HCT116 (cell line): ENCODE results near the gene ZNF627. TPM values are rescaled to one million over a fixed set of nuclear protein-coding genes. Genes with fewer than 3 reads are reported as not detected.
A peak's percentile ranks its signal among the peaks of the same experiment; 100 is the strongest.
"Not testable (repeated sequence)": the region's sequence is repeated elsewhere in the genome, so short reads cannot be mapped to it uniquely, and the experiment has no call there.

Experiments
- ATAC-seq: fragments of 200-7000 bp; cut with Tn5 transposase; 2 replicates; pipeline ENCODE4 v1.9.1; 2020; ENCODE audit warnings: mild to moderate bottlenecking, moderate library complexity
- BruUV-seq: library from RNA; stranded (reverse); fragments of 400-500 nt; replicated peaks from 2 replicates; lab custom pipeline; 2021; lab: Mats Ljungman, UMichigan
- CTCF ChIA-PET: fragments of 300-600 bp; sonication (Branson Sonifier 250); formaldehyde crosslinking; loops from one replicate; lab custom pipeline; 2021; ENCODE audit warnings: antibody characterized with exemption; lab: Charles Lee
- POLR2A ChIA-PET: fragments of 300-600, 350-600 bp; sonication (Branson Sonifier 250); formaldehyde crosslinking; loops from one replicate; lab custom pipeline; 2021; ENCODE audit warnings: antibody characterized with exemption; lab: Charles Lee
- RAD21 ChIA-PET, 2 experiments: fragments of 300-600 bp; sonication (Branson Sonifier 250); formaldehyde crosslinking; loops; one replicate each; lab custom pipeline; 2023; ENCODE audit warnings: low total read pairs in 2 of 2; ENCODE audit not compliant: uncharacterized antibody in 2 of 2, unreplicated experiment in 2 of 2, low non-redundant PET in 1 of 2; lab: Charles Lee
- DNase-seq: peaks from one replicate; pipeline ENCODE4 v3.0.0-alpha.2; 2010; ENCODE audit warnings: low read depth, low spot score
- H2AFZ ChIP-seq: fragments of 200-600 bp; shearing (Covaris generic), sonication (generic); 2 replicates; pipeline ENCODE4 v1.6.1; 2017; ENCODE audit warnings: low read depth, mixed run types, mixed read lengths, antibody characterized with exemption, low read length; ENCODE audit not compliant: poor library complexity, severe bottlenecking
- H3K27ac ChIP-seq: 2 replicates; pipeline ENCODE4 v1.5.1; 2012; ENCODE audit warnings: low read depth, low read length
- H3K27me3 ChIP-seq: fragments of 200-600 bp; sonication (generic); 2 replicates; pipeline ENCODE4 v1.6.1; 2016; ENCODE audit warnings: mixed run types, low read length, mixed read lengths; ENCODE audit not compliant: insufficient read depth
- H3K36me3 ChIP-seq, 2 experiments: fragments of 200-500 bp in 1 of 2; fragments of 200-600 bp in 1 of 2; sonication (Bioruptor generic) in 1 of 2; sonication (generic) in 1 of 2; 2 replicates each; pipeline versions ENCODE4 v1.5.1 to v1.6.1; 2014 to 2016; ENCODE audit warnings: low read length in 2 of 2, inconsistent platforms in 1 of 2, mixed read lengths in 1 of 2, mixed run types in 1 of 2; ENCODE audit not compliant: insufficient read depth in 2 of 2, control insufficient read depth in 1 of 2
- H3K4me1 ChIP-seq, 2 experiments: fragments of 200-600 bp in 1 of 2; sonication (generic) in 1 of 2; 2 replicates each; pipeline versions ENCODE4 v1.5.1 to v1.6.1; 2012 to 2017; ENCODE audit warnings: low read length in 2 of 2, inconsistent platforms in 1 of 2, mild to moderate bottlenecking in 1 of 2, mixed read lengths in 1 of 2, mixed run types in 1 of 2, moderate library complexity in 1 of 2; ENCODE audit not compliant: insufficient read depth in 2 of 2, control insufficient read depth in 1 of 2
- H3K4me2 ChIP-seq: fragments of 200-600 bp; sonication (generic); 2 replicates; pipeline ENCODE4 v1.6.1; 2017; ENCODE audit warnings: mixed run types, low read length, mixed read lengths
- H3K4me3 ChIP-seq, 2 experiments: fragments of 200-600 bp in 1 of 2; sonication (generic) in 1 of 2; replicated peaks in 1 of 2; 2 replicates each; pipeline ENCODE4 v1.5.1; 2011 to 2016; ENCODE audit warnings: low read length in 2 of 2, control low read depth in 1 of 2, low read depth in 1 of 2, mild to moderate bottlenecking in 1 of 2, mixed read lengths in 1 of 2, mixed run types in 1 of 2
- H3K79me2 ChIP-seq: fragments of 200-600 bp; sonication (generic); 2 replicates; pipeline ENCODE4 v1.6.1; 2017; ENCODE audit warnings: mild to moderate bottlenecking, mixed run types, low read length, moderate library complexity, mixed read lengths; ENCODE audit not compliant: insufficient read depth
- H3K9ac ChIP-seq: fragments of 200-600 bp; sonication (generic); 2 replicates; pipeline ENCODE4 v1.6.1; 2016; ENCODE audit warnings: low read length, mixed read lengths
- H3K9me2 ChIP-seq: fragments of 200-600 bp; sonication (generic), shearing (Covaris generic); 2 replicates; pipeline ENCODE4 v1.6.1; 2017; ENCODE audit warnings: mixed run types, mild to moderate bottlenecking, moderate library complexity; ENCODE audit not compliant: insufficient read depth
- H3K9me3 ChIP-seq, 2 experiments: fragments of 200-500 bp in 1 of 2; fragments of 200-600 bp in 1 of 2; sonication (Bioruptor generic) in 1 of 2; sonication (generic) in 1 of 2; 2 replicates each; pipeline ENCODE4 v1.6.1; 2014 to 2017; ENCODE audit warnings: low read length in 2 of 2, mixed read lengths in 2 of 2, inconsistent platforms in 1 of 2, low read depth in 1 of 2, mild to moderate bottlenecking in 1 of 2, mixed run types in 1 of 2, moderate library complexity in 1 of 2; ENCODE audit not compliant: control insufficient read depth in 1 of 2, insufficient read depth in 1 of 2
- H4K20me1 ChIP-seq: fragments of 200-600 bp; sonication (generic), shearing (Covaris generic); 2 replicates; pipeline ENCODE4 v1.6.1; 2017; ENCODE audit warnings: mixed run types, mild to moderate bottlenecking, moderate library complexity; ENCODE audit not compliant: insufficient read depth
- CBX3 ChIP-seq: IDR thresholded peaks from 2 replicates; pipeline ENCODE4 v1.6.1; 2012; ENCODE audit warnings: low read depth
- EGR1 ChIP-seq: IDR thresholded peaks from 2 replicates; pipeline ENCODE4 v1.6.1; 2012; ENCODE audit warnings: low read depth
- EZH2 ChIP-seq: fragments of 200-600 bp; sonication (generic); IDR thresholded peaks from 2 replicates; pipeline ENCODE4 v1.6.1; 2017; ENCODE audit warnings: antibody characterized with exemption, mixed run types
- EZH2phosphoT487 ChIP-seq: fragments of 200-600 bp; IDR thresholded peaks from 2 replicates; pipeline ENCODE4 v1.6.1; 2018; ENCODE audit warnings: antibody characterized with exemption, borderline replicate concordance
- MAX ChIP-seq: IDR thresholded peaks from 2 replicates; pipeline ENCODE4 v1.6.1; 2012
- POLR2A ChIP-seq: IDR thresholded peaks from 2 replicates; pipeline ENCODE4 v1.7.0; 2011; ENCODE audit warnings: borderline replicate concordance; ENCODE audit not compliant: insufficient read depth, insufficient read length; ENCODE audit errors: extremely low read depth
- SIN3A ChIP-seq: IDR thresholded peaks from 2 replicates; pipeline ENCODE4 v1.6.1; 2012; ENCODE audit warnings: low read depth
- SP1 ChIP-seq: IDR thresholded peaks from 2 replicates; pipeline ENCODE4 v1.6.1; 2012; ENCODE audit warnings: low read depth
- SRF ChIP-seq: IDR thresholded peaks from 2 replicates; pipeline ENCODE4 v1.6.1; 2012; ENCODE audit warnings: low read depth
- TCF7L2 ChIP-seq: IDR thresholded peaks from 2 replicates; pipeline ENCODE4 v1.7.0; 2011; ENCODE audit warnings: borderline replicate concordance, inconsistent platforms; ENCODE audit not compliant: insufficient read depth, insufficient read length; ENCODE audit errors: extremely low read depth
- ZBTB33 ChIP-seq: IDR thresholded peaks from 2 replicates; pipeline ENCODE4 v1.6.1; 2011; ENCODE audit warnings: mild to moderate bottlenecking, low read length, moderate library complexity; ENCODE audit not compliant: insufficient replicate concordance; ENCODE audit errors: extremely low read depth
- ZNF274 ChIP-seq: fragments of 200-500 bp; sonication (Bioruptor generic); IDR thresholded peaks from 2 replicates; pipeline ENCODE4 v1.6.1; 2014; ENCODE audit warnings: mild to moderate bottlenecking, low read depth, low read length, inconsistent platforms
- intact Hi-C: fragments of 100-400 bp; cut with micrococcal nuclease; formaldehyde crosslinking; loops from 2 replicates; pipeline ENCODE4 v1.10.0; 2022
- total RNA-seq: library from RNA; stranded (reverse); gene quantifications from one replicate; pipeline ENCODE4 v1.2.1, GENCODE V29; 2021; ENCODE audit not compliant: unreplicated experiment

ZNF627 gene
- total RNA-seq, 1 experiment from 2014 or later = 14.8 TPM

- TF ChIP-seq SP1 = no peak
- H3K9me2 ChIP-seq = no peaks in the 10 kb centered on the region
- H3K36me3 ChIP-seq = peaks cover 0 to 5% of the 10 kb centered on the region in 2 experiments; a peak in 2 of 4 replicates
- no peak overlapping the region for H3K27ac ChIP-seq
- peak overlapping the region; percentile 93 to 95; a peak in 2 of 4 replicates for H3K4me3 ChIP-seq
- peaks cover 3 to 5% of the 10 kb centered on the region in 2 experiments; a peak in 1 of 4 replicates for H3K9me3 ChIP-seq
- ChIA-PET POLR2A (no interaction called here), CTCF (no interaction called here), RAD21 (no interaction called here)
- H3K79me2 ChIP-seq = peaks cover 58% of the 10 kb centered on the region
- intact Hi-C loops = no loop called here
- no TSS peak for BruUV-seq
- ATAC-seq = no peak
- H3K27me3 ChIP-seq = no peaks in the 10 kb centered on the region
- DNase-seq = no peak
- no peak overlapping the region for H3K9ac ChIP-seq
- H2AFZ ChIP-seq = no peak overlapping the region
- H3K4me2 ChIP-seq = peak overlapping the region; percentile 90
- H4K20me1 ChIP-seq = no peaks in the 10 kb centered on the region
- H3K4me1 ChIP-seq = peaks cover 3 to 13% of the 10 kb centered on the region in 2 experiments; a peak in 2 of 4 replicates
Measured at GRCh38 chr19:11598746-11599145, 1.5 kb downstream of the ZNF627 start.

GRCh38 chr19:11599704-11600103, 2.4 kb downstream of the ZNF627 start:
- CTCF ChIA-PET, DNase-seq, H3K27ac ChIP-seq, H3K9ac ChIP-seq, RAD21 ChIA-PET, H4K20me1 ChIP-seq, H3K4me2 ChIP-seq, ATAC-seq, H3K27me3 ChIP-seq, H3K9me3 ChIP-seq, BruUV-seq, H3K4me3 ChIP-seq, POLR2A ChIA-PET, H3K9me2 ChIP-seq, intact Hi-C loops, H2AFZ ChIP-seq: not testable (repeated sequence)
- Histone ChIP-seq H3K79me2 (peaks cover 68% of the 10 kb centered on the region), H3K36me3 (peaks cover 2 to 11% of the 10 kb centered on the region in 2 experiments; a peak in 2 of 4 replicates), H3K4me1 (peaks cover 3 to 13% of the 10 kb centered on the region in 2 experiments; a peak in 2 of 4 replicates)

GRCh38 chr19:11606484-11606883, 9.2 kb downstream of the ZNF627 start:
- no TSS peak for BruUV-seq
- DNase-seq (no peak), ATAC-seq (no peak)
- H3K9me2 ChIP-seq = no peaks in the 10 kb centered on the region
- H3K4me3 ChIP-seq = no peak overlapping the region
- peaks cover 50% of the 10 kb centered on the region for H3K79me2 ChIP-seq
- no peak overlapping the region for H3K9ac ChIP-seq
- no peaks in the 10 kb centered on the region for H3K4me1 ChIP-seq
- ChIA-PET CTCF (no interaction called here), POLR2A (no interaction called here), RAD21 (no interaction called here)
- no peak overlapping the region for H3K4me2 ChIP-seq
- peaks cover 5 to 6% of the 10 kb centered on the region in 2 experiments; a peak in 2 of 4 replicates for H3K9me3 ChIP-seq
- no peaks in the 10 kb centered on the region for H4K20me1 ChIP-seq
- H3K36me3 ChIP-seq = peaks cover 2 to 6% of the 10 kb centered on the region in 2 experiments; a peak in 2 of 4 replicates
- intact Hi-C loops = no loop called here
- H3K27me3 ChIP-seq = no peaks in the 10 kb centered on the region
- no peak overlapping the region for H3K27ac ChIP-seq
- H2AFZ ChIP-seq = no peak overlapping the region
- no peak for TF ChIP-seq SP1
- TF ChIP-seq MAX = no peak
- no peak for TF ChIP-seq SIN3A
- no peak for TF ChIP-seq ZBTB33
- no peak for TF ChIP-seq POLR2A
- no peak for TF ChIP-seq EZH2
- TF ChIP-seq TCF7L2 = no peak
- no peak for TF ChIP-seq CBX3
- no peak for TF ChIP-seq EZH2phosphoT487
- no peak for TF ChIP-seq SRF
- no peak for TF ChIP-seq ZNF274
- TF ChIP-seq EGR1 = no peak
